ENCODE data around the gene SUMF1.

The SUMF1 gene

DNA sequence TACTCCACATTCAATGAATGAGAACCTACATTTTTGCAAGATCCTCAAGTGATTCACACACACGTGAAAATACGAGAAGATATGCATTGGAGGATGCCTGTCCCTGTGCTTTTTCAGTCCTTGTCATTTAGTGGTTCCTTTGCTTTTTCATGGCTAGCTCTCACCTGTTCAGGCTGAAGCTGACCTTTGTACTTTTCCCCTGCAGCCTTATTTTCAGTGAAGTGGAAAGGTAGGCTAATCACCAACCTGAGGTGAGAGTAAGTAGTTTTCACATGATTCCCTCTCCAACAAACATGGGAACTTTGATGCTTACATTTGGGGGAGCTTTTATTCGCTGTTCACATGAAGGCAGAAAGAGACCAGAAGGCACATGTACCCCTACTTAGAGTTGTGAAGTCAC is 34.4 kb upstream of the SUMF1 start:
- peaks cover 4% of the 10 kb centered on the region; the same call in 1 of the 2 replicates for H3F3A ChIP-seq (ENCODE audit: low read depth)
- H3K9ac ChIP-seq (ENCODE audit: low read depth, low read length, poor library complexity, severe bottlenecking): no peak overlapping the region
- peaks cover 2% of the 10 kb centered on the region for H4K20me1 ChIP-seq (ENCODE audit: insufficient read depth, low read length, poor library complexity, severe bottlenecking)
- H3K4me2 ChIP-seq (ENCODE audit: low read depth, low read length, poor library complexity, severe bottlenecking): no peak overlapping the region
- TF ChIP-seq, protein P1, sequence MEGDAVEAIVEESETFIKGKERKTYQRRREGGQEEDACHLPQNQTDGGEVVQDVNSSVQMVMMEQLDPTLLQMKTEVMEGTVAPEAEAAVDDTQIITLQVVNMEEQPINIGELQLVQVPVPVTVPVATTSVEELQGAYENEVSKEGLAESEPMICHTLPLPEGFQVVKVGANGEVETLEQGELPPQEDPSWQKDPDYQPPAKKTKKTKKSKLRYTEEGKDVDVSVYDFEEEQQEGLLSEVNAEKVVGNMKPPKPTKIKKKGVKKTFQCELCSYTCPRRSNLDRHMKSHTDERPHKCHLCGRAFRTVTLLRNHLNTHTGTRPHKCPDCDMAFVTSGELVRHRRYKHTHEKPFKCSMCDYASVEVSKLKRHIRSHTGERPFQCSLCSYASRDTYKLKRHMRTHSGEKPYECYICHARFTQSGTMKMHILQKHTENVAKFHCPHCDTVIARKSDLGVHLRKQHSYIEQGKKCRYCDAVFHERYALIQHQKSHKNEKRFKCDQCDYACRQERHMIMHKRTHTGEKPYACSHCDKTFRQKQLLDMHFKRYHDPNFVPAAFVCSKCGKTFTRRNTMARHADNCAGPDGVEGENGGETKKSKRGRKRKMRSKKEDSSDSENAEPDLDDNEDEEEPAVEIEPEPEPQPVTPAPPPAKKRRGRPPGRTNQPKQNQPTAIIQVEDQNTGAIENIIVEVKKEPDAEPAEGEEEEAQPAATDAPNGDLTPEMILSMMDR (conservative IDR thresholded peaks at IDR 0.05; ENCODE audit: low read length): no peak
- no peak for TF ChIP-seq EZH2phosphoT487 (IDR thresholded peaks at IDR 0.05; ENCODE audit: borderline replicate concordance)
- no peaks in the 10 kb centered on the region for H3K27me3 ChIP-seq (ENCODE audit: insufficient read depth, low read length, poor library complexity, severe bottlenecking)
- H3K4me3 ChIP-seq (ENCODE audit: low read length, poor library complexity, severe bottlenecking): no peak overlapping the region
- peaks cover 3% of the 10 kb centered on the region; the same call in 1 of the 2 replicates for H3K36me3 ChIP-seq (ENCODE audit: insufficient read depth, low read length)
- H3K4me1 ChIP-seq (ENCODE audit: insufficient read depth, low read length, poor library complexity, severe bottlenecking): peaks cover 55% of the 10 kb centered on the region
- H2AFZ ChIP-seq (ENCODE audit: low read length): no peak overlapping the region
- H3K9me3 ChIP-seq (ENCODE audit: insufficient read depth, low read depth, low read length): no peaks in the 10 kb centered on the region
- H3K9me2 ChIP-seq (replicated peaks; ENCODE audit: low read depth, low read length): no peaks in the 10 kb centered on the region
- peaks cover 71% of the 10 kb centered on the region for H3K79me2 ChIP-seq (ENCODE audit: insufficient read depth, low read length)

DNA sequence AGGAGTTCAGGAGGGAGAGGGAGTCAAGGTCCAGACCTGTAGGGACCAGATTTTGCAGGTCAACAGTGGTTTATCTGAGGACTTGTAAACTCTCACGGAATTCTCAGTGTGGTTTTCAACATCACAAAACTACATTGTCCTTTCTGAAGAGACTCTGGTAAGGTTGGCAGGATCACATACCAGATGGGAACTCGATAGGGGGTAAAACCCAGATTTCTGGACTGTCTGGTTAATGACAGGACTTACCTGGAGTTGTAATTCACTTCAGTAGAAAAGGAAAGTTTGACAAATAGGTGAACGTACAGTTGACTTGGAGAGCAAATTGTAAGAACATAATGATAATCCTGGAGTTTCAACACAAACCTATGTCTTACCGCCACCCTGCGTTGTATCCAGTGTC is 31.4 kb upstream of the SUMF1 start:
- no peaks in the 10 kb centered on the region for H3K9me3 ChIP-seq (ENCODE audit: insufficient read depth, low read depth, low read length)
- H3K79me2 ChIP-seq (ENCODE audit: insufficient read depth, low read length): peaks cover 80% of the 10 kb centered on the region
- TF ChIP-seq, protein P1 (conservative IDR thresholded peaks at IDR 0.05; ENCODE audit: low read length): no peak
- no peak for TF ChIP-seq EZH2phosphoT487 (IDR thresholded peaks at IDR 0.05; ENCODE audit: borderline replicate concordance)
- H4K20me1 ChIP-seq (ENCODE audit: insufficient read depth, low read length, poor library complexity, severe bottlenecking): no peaks in the 10 kb centered on the region
- no peak overlapping the region for H3K4me3 ChIP-seq (ENCODE audit: low read length, poor library complexity, severe bottlenecking)
- H3K36me3 ChIP-seq (ENCODE audit: insufficient read depth, low read length): peaks cover 3% of the 10 kb centered on the region; the same call in 1 of the 2 replicates
- H3F3A ChIP-seq (ENCODE audit: low read depth): no peaks in the 10 kb centered on the region
- H3K27me3 ChIP-seq (ENCODE audit: insufficient read depth, low read length, poor library complexity, severe bottlenecking): no peaks in the 10 kb centered on the region
- H2AFZ ChIP-seq (ENCODE audit: low read length): no peak overlapping the region
- H3K4me1 ChIP-seq (ENCODE audit: insufficient read depth, low read length, poor library complexity, severe bottlenecking): peaks cover 44% of the 10 kb centered on the region
- H3K9me2 ChIP-seq (replicated peaks; ENCODE audit: low read depth, low read length): no peaks in the 10 kb centered on the region
- H3K9ac ChIP-seq (ENCODE audit: low read depth, low read length, poor library complexity, severe bottlenecking): no peak overlapping the region
- peak overlapping the region; percentile 23 for H3K4me2 ChIP-seq (ENCODE audit: low read depth, low read length, poor library complexity, severe bottlenecking)

DNA sequence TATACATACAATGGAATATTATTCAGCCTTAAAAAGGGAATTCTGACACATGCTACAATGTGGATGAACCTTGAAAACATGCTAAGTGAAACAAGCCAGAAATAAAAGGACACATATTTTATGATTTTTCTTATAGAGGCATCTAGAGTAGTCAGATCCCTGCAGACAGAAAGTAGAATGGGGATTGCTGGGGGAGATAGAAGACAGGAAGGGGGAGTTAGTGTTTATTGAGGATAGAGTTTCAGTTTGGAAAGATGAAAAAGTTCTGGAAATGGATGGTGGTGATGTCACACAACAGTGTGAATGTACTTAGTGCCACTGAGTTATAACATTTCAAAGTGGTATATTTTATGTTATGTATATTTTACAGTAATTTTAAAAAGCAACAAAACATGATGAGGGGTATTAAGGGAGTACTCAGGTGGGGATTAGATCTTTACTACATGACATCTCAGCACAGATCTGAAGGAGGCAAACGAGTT is 30.8 kb upstream of the SUMF1 start:
- Histone ChIP-seq H2AFZ (ENCODE audit: low read length) (no peak overlapping the region), H3K9me3 (ENCODE audit: insufficient read depth, low read depth, low read length) (no peaks in the 10 kb centered on the region), H3K9me2 (replicated peaks; ENCODE audit: low read depth, low read length) (no peaks in the 10 kb centered on the region), H3F3A (ENCODE audit: low read depth) (no peaks in the 10 kb centered on the region), H3K79me2 (ENCODE audit: insufficient read depth, low read length) (peaks cover 77% of the 10 kb centered on the region), H3K4me2 (ENCODE audit: low read depth, low read length, poor library complexity, severe bottlenecking) (peak overlapping the region; percentile 23), H3K4me3 (ENCODE audit: low read length, poor library complexity, severe bottlenecking) (no peak overlapping the region), H3K4me1 (ENCODE audit: insufficient read depth, low read length, poor library complexity, severe bottlenecking) (peaks cover 38% of the 10 kb centered on the region), H4K20me1 (ENCODE audit: insufficient read depth, low read length, poor library complexity, severe bottlenecking) (no peaks in the 10 kb centered on the region), H3K9ac (ENCODE audit: low read depth, low read length, poor library complexity, severe bottlenecking) (no peak overlapping the region), H3K36me3 (ENCODE audit: insufficient read depth, low read length) (peaks cover 3% of the 10 kb centered on the region; the same call in 1 of the 2 replicates), H3K27me3 (ENCODE audit: insufficient read depth, low read length, poor library complexity, severe bottlenecking) (no peaks in the 10 kb centered on the region)
- no peak for TF ChIP-seq EZH2phosphoT487 (IDR thresholded peaks at IDR 0.05; ENCODE audit: borderline replicate concordance)
- TF ChIP-seq, protein P1 (conservative IDR thresholded peaks at IDR 0.05; ENCODE audit: low read length): no peak
